ENCODE data around the gene MYOZ3.

The MYOZ3 gene

DNA sequence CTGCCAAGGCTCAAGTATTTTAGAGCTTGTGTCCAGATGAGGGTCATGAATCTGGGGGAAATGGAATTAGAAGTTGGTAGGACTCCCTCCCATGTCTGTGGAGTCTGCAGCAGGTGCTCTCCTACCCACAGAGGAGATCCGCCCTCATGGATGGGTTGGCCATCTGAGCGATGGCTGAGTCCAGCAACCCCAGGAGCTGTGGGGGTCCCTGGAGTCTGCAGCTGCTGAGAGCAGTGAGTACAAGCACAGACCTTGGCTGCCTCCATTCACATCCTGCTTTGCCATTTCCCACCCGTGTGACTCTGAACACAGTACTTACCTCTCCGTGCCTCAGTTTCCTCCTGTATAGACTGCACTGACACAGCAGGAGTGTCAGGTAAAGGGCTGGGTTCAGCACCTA, 46.4 kb upstream of the MYOZ3 start:
- Histone ChIP-seq H2AK5ac (ENCODE audit: low read length, severe bottlenecking) (no peak overlapping the region), H3K36me3 (ENCODE audit: control insufficient read depth in 1 of 2, insufficient read depth in 2 of 2, low read depth in 1 of 2, low read length in 2 of 2) (no peaks in the 10 kb centered on the region), H3K9ac (ENCODE audit: low read length) (no peak overlapping the region), H3K9me3 (ENCODE audit: control insufficient read depth, low read length) (no peaks in the 10 kb centered on the region), H3K18ac (ENCODE audit: low read depth in 1 of 2, low read length in 2 of 2) (no peak overlapping the region), H3K14ac (ENCODE audit: low read length in 2 of 2) (no peak overlapping the region), H2BK5ac (ENCODE audit: low read depth, low read length, poor library complexity, severe bottlenecking) (no peak overlapping the region), H2AFZ (ENCODE audit: low read depth, low read length) (no peak overlapping the region), H3K4me3 (ENCODE audit: insufficient read depth in 1 of 2, low read depth in 1 of 2, low read length in 2 of 2) (no peak overlapping the region), H3K27ac (ENCODE audit: low read length, poor library complexity, severe bottlenecking) (no peak overlapping the region), H4K91ac (ENCODE audit: low read length) (no peak overlapping the region), H3K79me1 (replicated peaks; ENCODE audit: low read length, poor library complexity, severe bottlenecking) (no peaks in the 10 kb centered on the region), H3K23ac (ENCODE audit: low read length in 2 of 2) (no peak overlapping the region), H3K4ac (ENCODE audit: low read depth in 1 of 2, low read length in 2 of 2) (no peak overlapping the region), H4K8ac (ENCODE audit: low read length) (no peak overlapping the region), H3K4me2 (ENCODE audit: low read length, poor library complexity, severe bottlenecking) (no peak overlapping the region), H2BK15ac (ENCODE audit: low read depth, poor library complexity, severe bottlenecking) (no peak overlapping the region), H2BK120ac (ENCODE audit: low read depth, low read length) (no peak overlapping the region), H3K4me1 (ENCODE audit: control insufficient read depth, insufficient read depth, low read depth, low read length) (peaks cover 22% of the 10 kb centered on the region), H3K27me3 (ENCODE audit: control insufficient read depth in 1 of 2, insufficient read depth in 1 of 2, low read length in 2 of 2) (peaks cover 28 to 54% of the 10 kb centered on the region in 2 experiments), H2BK12ac (ENCODE audit: low read length in 2 of 2) (no peak overlapping the region)
- no peak for DNase-seq
- WGBS: 91% methylated on average over 4 of the region's 4 CpGs

DNA sequence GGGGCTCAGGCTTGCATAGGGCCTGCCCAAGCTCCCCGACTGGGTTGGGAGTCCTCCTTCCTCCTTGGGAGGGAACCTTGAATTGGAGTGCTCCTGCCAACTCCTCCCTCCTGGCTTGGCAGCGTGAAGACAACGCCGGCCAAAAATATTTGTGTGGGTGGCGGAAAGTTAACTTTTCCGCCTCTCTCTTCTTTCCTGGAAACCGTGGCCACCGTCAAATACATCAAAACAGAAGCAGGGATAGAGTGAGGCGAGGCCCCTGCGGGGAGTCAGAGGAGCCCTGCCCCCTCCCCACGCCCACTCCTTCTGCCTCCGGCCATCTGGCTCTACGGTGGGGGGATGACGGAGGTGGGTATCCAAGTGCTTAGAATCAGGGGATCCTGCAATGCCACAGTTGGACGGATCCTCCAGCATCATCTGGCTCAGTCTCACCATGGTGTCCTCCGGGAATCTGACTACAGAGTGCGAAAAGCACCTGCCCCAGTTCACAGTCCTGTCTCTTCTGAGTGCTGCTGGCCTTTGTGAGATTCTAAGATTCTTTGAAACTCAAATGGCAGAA, 45.8 kb upstream of the MYOZ3 start:
- peak overlapping the region in 1 of 2 experiments; percentile 2 for H3K4me3 ChIP-seq (ENCODE audit: insufficient read depth in 1 of 2, low read depth in 1 of 2, low read length in 2 of 2)
- H3K4me2 ChIP-seq (ENCODE audit: low read length, poor library complexity, severe bottlenecking): no peak overlapping the region
- no peak overlapping the region for H3K4ac ChIP-seq (ENCODE audit: low read depth in 1 of 2, low read length in 2 of 2)
- no peaks in the 10 kb centered on the region for H3K36me3 ChIP-seq (ENCODE audit: control insufficient read depth in 1 of 2, insufficient read depth in 2 of 2, low read depth in 1 of 2, low read length in 2 of 2)
- H2BK15ac ChIP-seq (ENCODE audit: low read depth, poor library complexity, severe bottlenecking): no peak overlapping the region
- no peak overlapping the region for H2AFZ ChIP-seq (ENCODE audit: low read depth, low read length)
- H3K27ac ChIP-seq (ENCODE audit: low read length, poor library complexity, severe bottlenecking): no peak overlapping the region
- no peak overlapping the region for H2AK5ac ChIP-seq (ENCODE audit: low read length, severe bottlenecking)
- peaks cover 22% of the 10 kb centered on the region for H3K4me1 ChIP-seq (ENCODE audit: control insufficient read depth, insufficient read depth, low read depth, low read length)
- no peaks in the 10 kb centered on the region for H3K9me3 ChIP-seq (ENCODE audit: control insufficient read depth, low read length)
- no peak overlapping the region for H3K14ac ChIP-seq (ENCODE audit: low read length in 2 of 2)
- H3K18ac ChIP-seq (ENCODE audit: low read depth in 1 of 2, low read length in 2 of 2): no peak overlapping the region
- WGBS: 37% methylated on average over 16 of the region's 17 CpGs
- H2BK12ac ChIP-seq (ENCODE audit: low read length in 2 of 2): no peak overlapping the region
- H2BK5ac ChIP-seq (ENCODE audit: low read depth, low read length, poor library complexity, severe bottlenecking): no peak overlapping the region
- no peak overlapping the region for H2BK120ac ChIP-seq (ENCODE audit: low read depth, low read length)
- H4K8ac ChIP-seq (ENCODE audit: low read length): no peak overlapping the region
- H3K79me1 ChIP-seq (replicated peaks; ENCODE audit: low read length, poor library complexity, severe bottlenecking): no peaks in the 10 kb centered on the region
- peaks cover 28 to 54% of the 10 kb centered on the region in 2 experiments for H3K27me3 ChIP-seq (ENCODE audit: control insufficient read depth in 1 of 2, insufficient read depth in 1 of 2, low read length in 2 of 2)
- no peak overlapping the region for H3K23ac ChIP-seq (ENCODE audit: low read length in 2 of 2)
- H3K9ac ChIP-seq (ENCODE audit: low read length): peak overlapping the region; percentile 33
- DNase-seq: no peak
- H4K91ac ChIP-seq (ENCODE audit: low read length): no peak overlapping the region

DNA sequence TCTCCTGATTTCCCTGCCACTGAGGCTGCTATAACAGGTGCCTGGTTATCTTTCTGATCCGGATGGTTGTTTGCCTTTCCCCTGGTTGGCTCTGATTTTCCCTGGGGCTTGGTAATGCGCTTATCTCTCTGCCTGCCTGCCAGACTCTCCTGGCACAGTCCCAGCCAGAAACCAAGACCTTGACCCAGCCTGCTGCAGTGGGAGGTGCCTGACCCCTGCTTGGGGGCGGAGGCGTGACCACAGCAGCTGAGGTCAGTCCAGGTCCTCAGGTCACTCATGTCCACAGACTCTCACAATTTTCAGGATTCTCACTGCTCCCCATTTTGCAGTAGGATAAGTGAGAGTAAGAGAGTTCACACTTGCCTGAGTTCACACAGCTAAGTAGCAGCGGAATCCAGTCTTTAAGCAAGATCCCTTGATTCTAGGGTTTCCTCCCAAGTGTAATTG, 45.0 kb upstream of the MYOZ3 start:
- Histone ChIP-seq H3K4me2 (ENCODE audit: low read length, poor library complexity, severe bottlenecking) (no peak overlapping the region), H3K14ac (ENCODE audit: low read length in 2 of 2) (no peak overlapping the region), H3K4me3 (ENCODE audit: insufficient read depth in 1 of 2, low read depth in 1 of 2, low read length in 2 of 2) (no peak overlapping the region), H3K27me3 (ENCODE audit: control insufficient read depth in 1 of 2, insufficient read depth in 1 of 2, low read length in 2 of 2) (peaks cover 28 to 54% of the 10 kb centered on the region in 2 experiments), H2BK120ac (ENCODE audit: low read depth, low read length) (no peak overlapping the region), H3K9ac (ENCODE audit: low read length) (no peak overlapping the region), H3K9me3 (ENCODE audit: control insufficient read depth, low read length) (no peaks in the 10 kb centered on the region), H3K36me3 (ENCODE audit: control insufficient read depth in 1 of 2, insufficient read depth in 2 of 2, low read depth in 1 of 2, low read length in 2 of 2) (no peaks in the 10 kb centered on the region), H2BK5ac (ENCODE audit: low read depth, low read length, poor library complexity, severe bottlenecking) (no peak overlapping the region), H4K91ac (ENCODE audit: low read length) (no peak overlapping the region), H2AFZ (ENCODE audit: low read depth, low read length) (no peak overlapping the region), H3K23ac (ENCODE audit: low read length in 2 of 2) (no peak overlapping the region), H3K27ac (ENCODE audit: low read length, poor library complexity, severe bottlenecking) (no peak overlapping the region), H3K79me1 (replicated peaks; ENCODE audit: low read length, poor library complexity, severe bottlenecking) (no peaks in the 10 kb centered on the region), H3K4ac (ENCODE audit: low read depth in 1 of 2, low read length in 2 of 2) (no peak overlapping the region), H2AK5ac (ENCODE audit: low read length, severe bottlenecking) (no peak overlapping the region), H3K4me1 (ENCODE audit: control insufficient read depth, insufficient read depth, low read depth, low read length) (peaks cover 22% of the 10 kb centered on the region), H4K8ac (ENCODE audit: low read length) (no peak overlapping the region), H2BK12ac (ENCODE audit: low read length in 2 of 2) (peak overlapping the region in 1 of 2 experiments; percentile 10), H3K18ac (ENCODE audit: low read depth in 1 of 2, low read length in 2 of 2) (no peak overlapping the region), H2BK15ac (ENCODE audit: low read depth, poor library complexity, severe bottlenecking) (no peak overlapping the region)
- 83% methylated on average over 5 of the region's 5 CpGs for WGBS
- DNase-seq: no peak

DNA sequence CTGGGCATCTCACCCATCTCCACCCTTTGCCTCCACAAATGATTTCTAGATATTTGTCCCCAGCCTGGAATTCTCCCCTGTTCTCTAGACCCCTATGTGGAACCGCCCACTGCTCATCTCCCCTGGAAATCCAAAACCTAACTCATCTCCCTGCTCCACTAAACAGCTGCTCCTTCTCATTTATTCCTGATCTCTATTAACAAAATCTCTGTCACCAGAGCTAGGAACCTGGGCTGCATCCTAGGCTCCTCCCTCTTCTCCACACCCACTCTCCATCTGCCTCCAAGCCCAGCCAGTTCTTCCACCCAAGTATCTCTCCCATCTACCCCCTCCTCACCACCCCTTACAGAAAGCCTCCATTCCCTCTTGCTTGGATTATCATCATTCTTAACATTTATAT, 44.5 kb upstream of the MYOZ3 start:
- Histone ChIP-seq H4K91ac (ENCODE audit: low read length) (no peak overlapping the region), H2AK5ac (ENCODE audit: low read length, severe bottlenecking) (no peak overlapping the region), H2BK15ac (ENCODE audit: low read depth, poor library complexity, severe bottlenecking) (no peak overlapping the region), H2BK12ac (ENCODE audit: low read length in 2 of 2) (peak overlapping the region in 1 of 2 experiments; percentile 10), H3K4ac (ENCODE audit: low read depth in 1 of 2, low read length in 2 of 2) (no peak overlapping the region), H3K9ac (ENCODE audit: low read length) (no peak overlapping the region), H3K14ac (ENCODE audit: low read length in 2 of 2) (no peak overlapping the region), H2BK120ac (ENCODE audit: low read depth, low read length) (no peak overlapping the region), H2BK5ac (ENCODE audit: low read depth, low read length, poor library complexity, severe bottlenecking) (no peak overlapping the region), H3K4me1 (ENCODE audit: control insufficient read depth, insufficient read depth, low read depth, low read length) (peaks cover 22% of the 10 kb centered on the region), H3K4me3 (ENCODE audit: insufficient read depth in 1 of 2, low read depth in 1 of 2, low read length in 2 of 2) (no peak overlapping the region), H3K36me3 (ENCODE audit: control insufficient read depth in 1 of 2, insufficient read depth in 2 of 2, low read depth in 1 of 2, low read length in 2 of 2) (no peaks in the 10 kb centered on the region), H3K9me3 (ENCODE audit: control insufficient read depth, low read length) (no peaks in the 10 kb centered on the region), H2AFZ (ENCODE audit: low read depth, low read length) (no peak overlapping the region), H3K18ac (ENCODE audit: low read depth in 1 of 2, low read length in 2 of 2) (no peak overlapping the region), H3K27ac (ENCODE audit: low read length, poor library complexity, severe bottlenecking) (no peak overlapping the region), H3K23ac (ENCODE audit: low read length in 2 of 2) (no peak overlapping the region), H3K79me1 (replicated peaks; ENCODE audit: low read length, poor library complexity, severe bottlenecking) (no peaks in the 10 kb centered on the region), H3K27me3 (ENCODE audit: control insufficient read depth in 1 of 2, insufficient read depth in 1 of 2, low read length in 2 of 2) (peaks cover 28 to 53% of the 10 kb centered on the region in 2 experiments), H4K8ac (ENCODE audit: low read length) (no peak overlapping the region), H3K4me2 (ENCODE audit: low read length, poor library complexity, severe bottlenecking) (no peak overlapping the region)
- no peak for DNase-seq
- 93% methylated on average over 1 of the region's 1 CpG for WGBS
